Testis (tissue), 3 donors: Measurements from ENCODE around the gene MOV10. TPM values are rescaled to one million over a fixed set of nuclear protein-coding genes. Genes with fewer than 3 reads are reported as not detected.

Experiments
- DNase-seq: peaks from one replicate; pipeline ENCODE4 v3.0.0-alpha.2; 2019
- H3K27ac ChIP-seq, 2 donors: fragments of 200-600 bp; sonication (generic); one replicate each; pipeline ENCODE4 v1.5.1; 2019
- H3K27me3 ChIP-seq: fragments of 200-600 bp; sonication (generic); one replicate; pipeline ENCODE4 v1.5.1; 2019
- H3K36me3 ChIP-seq: fragments of 200-600 bp; sonication (generic); one replicate; pipeline ENCODE4 v1.5.1; 2017; ENCODE audit warnings: low read depth; ENCODE audit errors: missing control alignments
- H3K4me1 ChIP-seq: fragments of 200-600 bp; sonication (generic); one replicate; pipeline ENCODE4 v1.5.1; 2019
- H3K4me3 ChIP-seq, 2 donors: fragments of 200-600 bp; sonication (generic); one replicate each; pipeline ENCODE4 v1.5.1; 2017 to 2019
- H3K9me3 ChIP-seq: fragments of 200-600 bp; sonication (generic); one replicate; pipeline ENCODE4 v1.5.1; 2017
- POLR2A ChIP-seq: fragments of 450-650 bp; IDR thresholded peaks from one replicate; pipeline ENCODE4 v1.6.1; 2017; ENCODE audit warnings: antibody characterized with exemption, mild to moderate bottlenecking, moderate library complexity
- WGBS, 2 donors: methylation state at CpG; one replicate each; pipeline ENCODE4 v1.1.5; 2018; 5-methylcytosine and 5-hydroxymethylcytosine counted together
- intact Hi-C: fragments of 100-400 bp; cut with DNase I; formaldehyde crosslinking; loops from one replicate; pipeline ENCODE4 v1.15.1; 2023; ENCODE audit warnings: low total_unique reads
- polyA plus RNA-seq: library from polyadenylated mRNA; stranded (reverse); fragments of 350-450 nt; fragmentation: Illumina TruSeq; extraction: RNeasy Lipid Tissue Mini Kit (QIAGEN cat#74804); gene quantifications from one replicate; pipeline ENCODE4 v1.2.3, GENCODE V29; 2014; ENCODE audit warnings: low read depth, low replicate concordance; ENCODE audit not compliant: insufficient read depth
- total RNA-seq, 2 donors: library from RNA; depleted of rRNA; stranded (reverse); fragments of >200 nt; gene quantifications; one replicate each; pipeline ENCODE4 v1.2.3, GENCODE V29; 2016
- TF ChIP-seq, protein P1 (sequence below), 3 experiments: fragments of 450-650 bp in 2 of 3; fragments of 200-600 bp in 1 of 3; sonication (generic) in 1 of 3; IDR thresholded peaks; one replicate each; pipeline ENCODE4 v1.5.1; 2016 to 2019; ENCODE audit warnings: antibody characterized with exemption in 3 of 3, mild to moderate bottlenecking in 2 of 3, moderate library complexity in 1 of 3

Gene MOV10
- total and polyA plus RNA-seq, 3 donors from 2014 or later, result 137 to 245 (median 240) TPM

GRCh38 chr1:112710586-112710985, 36.1 kb downstream of the MOV10 start:
- H3K27ac ChIP-seq, result no peak overlapping the region
- WGBS, 2 donors, result 90 to 95% methylated on average over 3 of the region's 3 CpGs
- H3K4me3 ChIP-seq, result no peak overlapping the region
- H3K4me1 ChIP-seq, result peaks cover 21% of the 10 kb centered on the region
- DNase-seq, result no peak
- no peak for TF ChIP-seq POLR2A
- TF ChIP-seq, protein P1, sequence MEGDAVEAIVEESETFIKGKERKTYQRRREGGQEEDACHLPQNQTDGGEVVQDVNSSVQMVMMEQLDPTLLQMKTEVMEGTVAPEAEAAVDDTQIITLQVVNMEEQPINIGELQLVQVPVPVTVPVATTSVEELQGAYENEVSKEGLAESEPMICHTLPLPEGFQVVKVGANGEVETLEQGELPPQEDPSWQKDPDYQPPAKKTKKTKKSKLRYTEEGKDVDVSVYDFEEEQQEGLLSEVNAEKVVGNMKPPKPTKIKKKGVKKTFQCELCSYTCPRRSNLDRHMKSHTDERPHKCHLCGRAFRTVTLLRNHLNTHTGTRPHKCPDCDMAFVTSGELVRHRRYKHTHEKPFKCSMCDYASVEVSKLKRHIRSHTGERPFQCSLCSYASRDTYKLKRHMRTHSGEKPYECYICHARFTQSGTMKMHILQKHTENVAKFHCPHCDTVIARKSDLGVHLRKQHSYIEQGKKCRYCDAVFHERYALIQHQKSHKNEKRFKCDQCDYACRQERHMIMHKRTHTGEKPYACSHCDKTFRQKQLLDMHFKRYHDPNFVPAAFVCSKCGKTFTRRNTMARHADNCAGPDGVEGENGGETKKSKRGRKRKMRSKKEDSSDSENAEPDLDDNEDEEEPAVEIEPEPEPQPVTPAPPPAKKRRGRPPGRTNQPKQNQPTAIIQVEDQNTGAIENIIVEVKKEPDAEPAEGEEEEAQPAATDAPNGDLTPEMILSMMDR (IDR thresholded peaks at IDR 0.05), result no peak
- no peaks in the 10 kb centered on the region for H3K27me3 ChIP-seq
- no peaks in the 10 kb centered on the region for H3K36me3 ChIP-seq
- no peaks in the 10 kb centered on the region for H3K9me3 ChIP-seq
- intact Hi-C loops, result no loop called here

GRCh38 chr1:112711041-112711440, 36.6 kb downstream of the MOV10 start:
- Histone ChIP-seq H3K27me3 (no peaks in the 10 kb centered on the region), H3K27ac (no peak overlapping the region), H3K36me3 (no peaks in the 10 kb centered on the region), H3K4me1 (peaks cover 16% of the 10 kb centered on the region), H3K9me3 (no peaks in the 10 kb centered on the region), H3K4me3 (no peak overlapping the region)
- TF ChIP-seq, protein P1 (IDR thresholded peaks at IDR 0.05), result no peak
- TF ChIP-seq POLR2A, result no peak
- intact Hi-C loops, result no loop called here
- WGBS, 2 donors, result 75 to 94% methylated on average over 5 to 7 of the region's 7 CpGs
- DNase-seq, result no peak

GRCh38 chr1:112711670-112712069, 37.2 kb downstream of the MOV10 start:
- no peaks in the 10 kb centered on the region for H3K36me3 ChIP-seq
- DNase-seq, result no peak
- TF ChIP-seq POLR2A, result no peak
- TF ChIP-seq, protein P1 (IDR thresholded peaks at IDR 0.05), result no peak
- no peaks in the 10 kb centered on the region for H3K27me3 ChIP-seq
- peaks cover 16% of the 10 kb centered on the region for H3K4me1 ChIP-seq
- intact Hi-C loops, result no loop called here
- 86 to 89% methylated on average over 11 of the region's 11 CpGs for WGBS, 2 donors
- H3K9me3 ChIP-seq, result no peaks in the 10 kb centered on the region
- H3K4me3 ChIP-seq, result no peak overlapping the region
- no peak overlapping the region for H3K27ac ChIP-seq

GRCh38 chr1:112712191-112712590, 37.7 kb downstream of the MOV10 start:
- intact Hi-C loops, result no loop called here
- TF ChIP-seq, protein P1 (IDR thresholded peaks at IDR 0.05), result no peak
- TF ChIP-seq POLR2A, result no peak
- Histone ChIP-seq H3K4me3 (no peak overlapping the region), H3K4me1 (peaks cover 16% of the 10 kb centered on the region), H3K9me3 (no peaks in the 10 kb centered on the region), H3K27ac (no peak overlapping the region), H3K27me3 (no peaks in the 10 kb centered on the region), H3K36me3 (no peaks in the 10 kb centered on the region)
- WGBS, 2 donors, result 94 to 96% methylated on average over 7 of the region's 7 CpGs
- no peak for DNase-seq

DNA sequence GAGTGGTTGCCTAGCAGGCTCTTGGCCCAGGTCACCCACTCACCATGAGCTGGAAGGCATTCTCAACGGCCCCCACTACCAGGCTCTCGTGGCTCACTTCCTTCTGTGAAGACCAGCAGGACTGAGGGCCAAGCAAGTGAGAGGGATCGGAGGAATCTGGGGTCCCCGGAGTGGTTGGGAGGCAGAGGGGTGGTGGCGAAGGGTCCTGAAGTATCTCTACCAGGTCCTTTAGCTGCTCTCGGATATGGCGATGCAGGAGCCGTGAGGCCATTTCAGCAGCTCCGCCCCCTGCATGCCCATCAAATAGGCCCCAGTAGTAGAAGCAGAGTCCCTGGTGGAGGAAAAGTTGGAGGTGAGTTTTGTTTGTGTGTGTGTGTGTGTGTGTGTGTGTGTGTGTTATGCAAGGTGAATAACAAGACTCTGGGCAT, 38.3 kb downstream of the MOV10 start:
- WGBS, 2 donors, result 81 to 96% methylated on average over 7 to 9 of the region's 9 CpGs
- peaks cover 12% of the 10 kb centered on the region for H3K4me1 ChIP-seq
- no peak for TF ChIP-seq POLR2A
- TF ChIP-seq, protein P1 (IDR thresholded peaks at IDR 0.05), result no peak
- H3K36me3 ChIP-seq, result no peaks in the 10 kb centered on the region
- H3K27ac ChIP-seq, result no peak overlapping the region
- H3K4me3 ChIP-seq, result no peak overlapping the region
- no peak for DNase-seq
- no peaks in the 10 kb centered on the region for H3K27me3 ChIP-seq
- H3K9me3 ChIP-seq, result no peaks in the 10 kb centered on the region
- intact Hi-C loops, result no loop called here
